ES-I3 (cell line): Measurements from ENCODE around the gene CAPN11.
A peak's percentile ranks its signal among the peaks of the same experiment; 100 is the strongest.

Source experiments
- H3K36me3 ChIP-seq: 2 replicates; pipeline ENCODE4 v1.6.1; 2013; ENCODE audit warnings: mild to moderate bottlenecking, low read length, control low read depth, moderate library complexity; ENCODE audit not compliant: insufficient read depth
- H3K4me1 ChIP-seq: 2 replicates; pipeline ENCODE4 v1.6.1; 2013; ENCODE audit warnings: mild to moderate bottlenecking, control low read depth, low read length; ENCODE audit not compliant: insufficient read depth
- H3K9ac ChIP-seq: 2 replicates; pipeline ENCODE4 v1.6.1; 2013; ENCODE audit warnings: low read depth, mild to moderate bottlenecking, low read length, moderate library complexity
- H3K9me3 ChIP-seq: 2 replicates; pipeline ENCODE4 v1.6.1; 2013; ENCODE audit warnings: mild to moderate bottlenecking, low read length, moderate library complexity; ENCODE audit not compliant: control insufficient read depth, insufficient read depth

The CAPN11 gene

DNA sequence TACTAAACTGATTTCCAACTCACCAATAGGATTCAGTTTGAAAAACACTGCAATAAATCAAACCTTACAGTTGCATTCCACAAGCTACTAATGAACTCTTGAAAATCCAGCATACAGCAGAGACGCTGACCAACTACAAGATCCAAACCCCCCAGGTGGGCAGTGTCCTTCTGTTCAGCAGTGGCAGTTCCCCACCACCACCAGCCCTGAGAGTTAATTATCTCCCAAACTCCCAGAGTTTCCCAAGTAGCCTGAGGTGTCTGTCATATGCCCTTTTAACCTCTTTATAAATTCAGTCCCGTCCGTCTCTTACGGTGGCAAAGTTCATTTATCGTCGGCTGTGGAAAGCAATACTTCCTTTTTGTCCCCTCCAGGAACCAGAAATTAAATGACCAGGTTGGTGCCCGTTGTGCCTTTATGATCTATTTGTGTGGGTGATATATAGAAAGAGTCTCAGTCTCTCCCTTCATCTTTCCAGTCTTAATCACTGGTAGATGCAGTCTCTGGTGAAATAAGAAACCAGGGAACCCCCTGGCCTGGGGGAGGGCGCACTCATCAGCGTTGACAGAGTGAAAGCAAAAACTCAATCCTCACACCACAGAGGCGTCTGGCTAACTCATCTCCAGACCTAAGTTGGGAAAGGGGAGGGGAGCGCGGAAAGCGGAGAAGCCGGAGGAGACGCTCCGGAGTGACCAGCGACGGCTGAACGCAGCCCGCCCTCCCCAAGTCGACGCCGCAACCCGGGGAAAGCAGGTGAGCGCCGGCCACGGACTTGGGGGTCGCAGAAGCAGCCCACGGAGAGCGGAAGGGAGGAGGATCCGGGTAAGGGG, 32.1 kb upstream of the CAPN11 start:
- peak overlapping the region; percentile 99 for H3K9ac ChIP-seq
- H3K36me3 ChIP-seq: no peaks in the 10 kb centered on the region
- peaks cover 22% of the 10 kb centered on the region for H3K4me1 ChIP-seq
- H3K9me3 ChIP-seq: no peaks in the 10 kb centered on the region

- peak within 1 kb of the TSS; percentile 99 for H3K9ac ChIP-seq
- H3K9me3 ChIP-seq: no peaks in the 10 kb centered on the region
- no peaks in the 10 kb centered on the region for H3K36me3 ChIP-seq
- H3K4me1 ChIP-seq: peaks cover 21% of the 10 kb centered on the region
Observed at GRCh38 chr6:44127186-44128019, 31.2 kb upstream of the CAPN11 start, which contains the start of the genes MRPL14 and TMEM63B. Gene MRPL14 (minus strand): TSS chr6:44127452. CDS start chr6:44116611, 10,841 bp downstream. Gene TMEM63B (plus strand): TSS chr6:44127554. CDS start chr6:44134585, 7,031 bp downstream.

DNA sequence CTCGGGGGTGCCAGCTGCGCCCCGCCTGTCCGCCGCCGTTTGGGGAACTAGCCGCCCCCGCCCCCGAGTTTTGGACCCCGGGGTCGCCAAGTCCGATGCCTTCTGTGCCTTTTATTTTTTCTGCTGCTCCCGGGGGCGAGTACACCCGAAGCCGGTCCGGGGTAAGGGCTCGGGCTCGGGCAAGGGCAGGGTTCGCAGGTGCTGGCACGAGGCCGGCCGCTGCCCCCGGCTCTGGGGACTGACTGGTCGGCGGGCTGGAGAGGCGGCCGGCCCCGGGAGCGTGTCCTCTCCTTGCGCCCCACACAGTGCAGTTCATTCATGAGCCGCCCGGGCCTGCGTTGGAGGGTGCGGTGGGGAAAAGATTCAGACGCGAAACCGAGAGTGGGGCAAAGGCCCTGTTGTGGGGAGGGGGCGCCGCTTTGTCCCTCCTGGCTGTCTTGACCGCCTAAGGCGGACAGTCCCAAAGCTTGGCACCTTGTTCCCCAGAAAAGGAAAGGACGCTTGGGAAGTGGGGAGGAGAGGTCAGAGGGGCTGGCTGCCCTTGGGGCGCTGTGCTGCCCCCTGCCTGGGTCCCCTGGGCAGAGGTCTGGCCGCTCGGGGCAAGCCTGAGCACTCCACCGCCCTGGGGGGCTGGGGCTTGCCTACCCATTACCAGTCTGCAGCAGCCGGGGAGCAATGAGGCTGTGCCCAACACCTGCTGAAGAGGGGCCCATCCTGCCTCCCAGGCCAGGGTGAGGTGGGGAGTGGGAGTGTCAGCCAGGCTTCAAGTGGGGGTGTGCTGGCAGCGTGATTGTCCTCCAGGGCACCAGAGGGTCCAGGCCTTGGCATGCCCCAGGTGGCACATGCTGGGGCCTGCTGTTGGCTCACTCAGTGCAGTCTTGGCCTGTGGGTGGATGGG, 30.4 kb upstream of the CAPN11 start:
- H3K36me3 ChIP-seq: no peaks in the 10 kb centered on the region
- H3K9ac ChIP-seq: peak overlapping the region; percentile 84
- peaks cover 18% of the 10 kb centered on the region for H3K4me1 ChIP-seq
- H3K9me3 ChIP-seq: no peaks in the 10 kb centered on the region

DNA sequence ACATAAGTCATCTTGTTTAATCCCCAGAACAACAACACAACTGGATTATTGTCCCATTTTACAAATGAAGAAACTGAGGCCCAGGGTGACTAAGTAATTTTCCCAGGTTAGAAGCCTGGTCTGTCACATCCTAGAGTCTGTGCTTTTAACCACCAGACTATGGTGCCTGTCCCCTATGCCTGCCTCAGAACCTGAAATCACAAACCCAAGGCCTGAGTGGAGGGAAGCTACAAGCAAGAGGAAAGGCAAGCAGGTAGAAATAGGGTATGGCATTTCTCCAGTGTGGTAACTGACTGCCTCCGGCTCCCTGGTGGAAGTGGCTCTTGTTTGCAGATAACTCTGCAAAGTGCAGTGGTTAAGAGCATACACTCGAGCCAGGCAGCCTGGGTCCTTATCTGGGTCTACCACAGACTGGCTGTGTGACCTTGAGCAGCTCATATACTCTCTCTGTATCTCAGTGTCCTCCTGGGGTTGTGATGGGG, 28.7 kb upstream of the CAPN11 start:
- no peak overlapping the region for H3K9ac ChIP-seq
- H3K36me3 ChIP-seq: no peaks in the 10 kb centered on the region; the same call in 1 of the 2 replicates
- H3K4me1 ChIP-seq: peaks cover 17% of the 10 kb centered on the region
- no peaks in the 10 kb centered on the region for H3K9me3 ChIP-seq

- Histone ChIP-seq H3K36me3 (no peaks in the 10 kb centered on the region; the same call in 1 of the 2 replicates), H3K4me1 (peaks cover 11% of the 10 kb centered on the region), H3K9ac (no peak overlapping the region), H3K9me3 (no peaks in the 10 kb centered on the region)
Observed at GRCh38 chr6:44131892-44132291, 26.7 kb upstream of the CAPN11 start.

DNA sequence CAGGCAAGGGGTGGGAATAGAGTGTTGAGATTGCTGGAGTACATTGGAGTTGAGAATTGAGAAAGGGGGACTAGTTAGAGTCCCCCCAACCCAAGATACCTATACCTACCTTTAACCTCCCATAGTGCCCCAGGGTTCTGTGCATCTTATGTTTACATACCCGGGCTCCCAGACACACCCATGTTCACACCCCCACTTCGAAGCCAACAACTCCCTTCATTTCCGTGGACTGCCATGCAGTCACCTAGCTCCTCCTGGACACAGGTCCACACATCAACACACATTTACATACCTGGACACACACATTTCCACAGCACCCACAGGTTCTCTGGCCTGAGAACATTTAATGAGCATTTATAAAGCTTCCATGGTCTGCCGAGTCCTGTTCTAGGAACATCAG, 26.1 kb upstream of the CAPN11 start:
- Histone ChIP-seq H3K4me1 (peaks cover 11% of the 10 kb centered on the region), H3K9me3 (no peaks in the 10 kb centered on the region), H3K9ac (no peak overlapping the region), H3K36me3 (no peaks in the 10 kb centered on the region; the same call in 1 of the 2 replicates)

DNA sequence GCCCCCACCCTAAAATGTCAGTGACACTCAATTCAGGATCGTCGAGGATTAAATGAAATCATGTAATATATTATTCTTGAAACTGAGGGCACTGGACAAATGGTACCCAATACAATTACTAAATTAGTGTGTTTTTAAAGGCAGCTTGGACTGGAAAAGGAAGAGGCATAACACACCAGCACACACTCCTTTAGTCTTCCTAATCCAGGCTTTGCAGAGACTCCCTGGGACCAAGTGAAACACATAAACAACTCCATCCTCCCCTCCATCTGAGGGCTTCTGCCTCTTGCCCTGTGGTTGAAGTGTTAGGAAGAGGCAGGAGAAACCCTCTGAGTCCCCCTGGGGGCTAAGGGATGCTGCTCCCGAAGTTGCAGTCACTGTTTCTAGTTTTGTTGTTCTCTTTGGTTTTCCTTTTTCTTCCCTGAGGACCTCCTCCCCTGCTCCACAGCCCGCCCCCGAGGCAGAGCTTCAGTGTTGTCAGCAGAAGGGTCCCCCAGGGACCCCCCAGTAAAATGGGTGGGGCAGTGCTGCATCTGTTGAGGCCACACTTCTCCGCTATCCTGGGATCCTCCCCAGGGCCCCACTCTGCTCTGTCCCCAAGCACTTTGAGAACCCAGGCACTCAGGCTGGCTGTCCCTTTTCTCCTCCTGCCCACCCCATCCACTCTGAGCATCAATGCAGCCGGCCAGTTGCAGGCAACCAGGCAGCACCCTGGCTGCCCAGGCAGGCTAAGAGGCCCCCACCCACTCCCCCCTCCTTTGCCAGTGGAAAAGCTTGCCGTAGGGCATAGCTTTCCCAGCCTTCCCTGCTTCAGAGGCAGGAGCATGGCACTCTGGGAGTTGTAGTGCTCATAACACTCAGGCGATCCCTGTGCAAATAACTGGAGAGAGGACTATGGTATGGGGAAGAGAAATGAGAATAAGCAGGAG, 25.4 kb upstream of the CAPN11 start:
- peak overlapping the region; percentile 13; the same call in 1 of the 2 replicates for H3K9ac ChIP-seq
- H3K4me1 ChIP-seq: peaks cover 11% of the 10 kb centered on the region
- no peaks in the 10 kb centered on the region for H3K9me3 ChIP-seq
- no peaks in the 10 kb centered on the region; the same call in 1 of the 2 replicates for H3K36me3 ChIP-seq

GRCh38 chr6:44133981-44134711, 24.5 kb upstream of the CAPN11 start:
- peaks cover 11% of the 10 kb centered on the region for H3K4me1 ChIP-seq
- no peak overlapping the region for H3K9ac ChIP-seq
- no peaks in the 10 kb centered on the region for H3K9me3 ChIP-seq
- no peaks in the 10 kb centered on the region; the same call in 1 of the 2 replicates for H3K36me3 ChIP-seq

DNA sequence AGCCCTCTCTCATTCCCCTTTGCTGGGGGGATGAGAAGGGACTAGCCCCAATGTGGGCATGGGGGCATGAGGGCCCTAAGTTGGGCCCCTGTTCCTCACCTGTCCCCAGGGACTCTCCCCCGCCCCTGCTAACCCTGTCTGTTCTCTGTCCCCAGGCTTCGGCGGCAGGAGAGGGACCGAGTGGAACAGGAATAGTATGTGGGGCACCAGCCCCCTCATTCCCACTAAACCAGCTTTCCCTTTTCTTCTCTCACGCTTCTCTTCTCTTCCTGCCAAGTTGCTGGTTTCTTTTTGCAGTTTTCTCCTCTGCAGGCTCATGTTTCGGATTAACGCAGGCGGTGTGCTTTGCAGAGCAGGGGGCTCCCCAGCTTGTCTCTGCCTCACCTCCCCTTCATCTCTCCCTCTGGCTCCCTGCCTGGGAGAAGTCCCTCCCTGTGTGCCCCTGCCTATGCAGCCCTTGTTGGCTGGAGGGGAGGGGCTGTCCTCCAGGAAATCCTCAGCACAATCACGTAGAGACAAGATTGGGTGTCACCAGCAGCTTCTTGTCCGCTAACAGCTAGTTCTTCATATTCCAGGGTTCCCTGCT, 23.4 kb upstream of the CAPN11 start:
- no peak overlapping the region for H3K9ac ChIP-seq
- no peaks in the 10 kb centered on the region for H3K9me3 ChIP-seq
- H3K36me3 ChIP-seq: peaks cover 1% of the 10 kb centered on the region
- peaks cover 11% of the 10 kb centered on the region for H3K4me1 ChIP-seq

DNA sequence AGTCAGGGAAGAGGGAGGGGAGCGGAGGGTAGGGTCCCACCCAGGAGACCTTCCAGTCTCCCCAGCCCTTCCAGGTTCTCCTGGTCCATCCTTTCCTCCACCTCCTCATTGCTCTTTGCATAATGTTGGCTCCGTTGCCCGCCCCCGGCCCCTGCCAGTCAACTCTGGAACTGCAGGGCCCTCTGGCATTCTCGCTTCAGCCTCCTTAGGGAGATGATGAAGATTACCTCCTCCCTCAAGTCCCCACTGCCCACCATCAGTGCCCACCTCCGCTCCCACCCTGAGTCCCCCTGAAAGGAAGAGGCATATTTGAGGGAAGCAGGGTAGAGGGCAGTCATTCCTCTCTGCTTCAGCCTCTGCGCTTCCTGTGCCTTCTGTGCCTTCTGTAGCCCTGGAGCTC, 22.7 kb upstream of the CAPN11 start:
- H3K36me3 ChIP-seq: peaks cover 4% of the 10 kb centered on the region
- no peaks in the 10 kb centered on the region for H3K9me3 ChIP-seq
- H3K4me1 ChIP-seq: peaks cover 11% of the 10 kb centered on the region
- H3K9ac ChIP-seq: no peak overlapping the region

- Histone ChIP-seq H3K9ac (no peak overlapping the region), H3K4me1 (peaks cover 2% of the 10 kb centered on the region), H3K9me3 (no peaks in the 10 kb centered on the region), H3K36me3 (peaks cover 9% of the 10 kb centered on the region)
Observed at GRCh38 chr6:44138717-44139350, 19.8 kb upstream of the CAPN11 start.

DNA sequence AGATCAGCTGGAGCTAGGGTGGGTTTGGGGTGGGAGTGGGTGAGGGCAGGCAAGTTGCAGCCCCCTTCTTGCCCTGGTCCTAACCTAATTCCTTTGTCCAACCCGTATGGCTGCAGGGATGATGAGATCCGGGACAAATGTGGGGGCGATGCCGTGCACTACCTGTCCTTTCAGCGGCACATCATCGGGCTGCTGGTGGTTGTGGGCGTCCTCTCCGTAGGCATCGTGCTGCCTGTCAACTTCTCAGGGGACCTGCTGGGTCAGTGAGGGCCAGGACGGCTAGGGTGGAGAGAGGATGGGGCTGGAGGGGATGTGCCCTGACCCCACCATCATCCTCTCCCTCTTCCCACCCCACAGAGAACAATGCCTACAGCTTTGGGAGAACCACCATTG, 19.3 kb upstream of the CAPN11 start:
- Histone ChIP-seq H3K36me3 (peaks cover 9% of the 10 kb centered on the region), H3K9me3 (no peaks in the 10 kb centered on the region), H3K4me1 (no peaks in the 10 kb centered on the region), H3K9ac (no peak overlapping the region)
